Peyer's patch (tissue), 4 donors: ENCODE results near the gene COQ8A.

Experiments
- POLR2A ChIP-seq, 2 donors: fragments of 450-650 bp; IDR thresholded peaks; one replicate each; pipeline ENCODE4 v1.5.1; 2017; ENCODE audit warnings: antibody characterized with exemption in 2 of 2, mild to moderate bottlenecking in 2 of 2, moderate library complexity in 2 of 2
- TF ChIP-seq, protein P1 (sequence below), 6 experiments: fragments of 450-650 bp in 4 of 6; fragments of 200-600 bp in 2 of 6; sonication (generic) in 1 of 6; IDR thresholded peaks; one replicate each; pipeline ENCODE4 v1.5.1; 2017 to 2019; ENCODE audit warnings: antibody characterized with exemption in 6 of 6, mild to moderate bottlenecking in 3 of 6, moderate library complexity in 1 of 6

DNA sequence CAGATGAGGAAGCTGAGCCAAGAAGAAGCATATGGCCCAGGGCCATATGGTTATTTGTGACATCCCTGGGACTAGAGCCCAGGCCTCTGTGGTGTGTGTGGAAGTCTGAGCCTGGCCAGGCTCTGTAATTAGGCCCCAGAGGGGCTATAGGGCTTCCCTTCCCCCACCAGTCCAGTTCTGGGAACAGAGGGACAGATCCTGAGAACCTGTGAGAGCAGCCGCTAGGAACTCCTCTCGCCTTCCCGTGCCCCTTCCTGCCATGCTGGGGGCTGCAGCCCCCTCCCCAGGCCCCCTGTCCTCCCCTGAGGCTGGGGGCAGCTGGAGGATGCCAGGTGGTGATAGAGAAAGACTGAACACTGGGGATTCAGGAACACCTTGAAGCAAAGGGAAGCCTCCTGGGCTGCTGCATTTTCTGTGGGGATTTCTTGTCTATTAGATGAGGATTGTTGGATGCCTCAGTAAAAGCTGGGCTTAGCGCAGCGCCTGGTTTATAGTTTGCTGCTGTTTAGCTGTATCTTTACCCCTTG, 33.3 kb downstream of the COQ8A start:
- TF ChIP-seq, protein P1, sequence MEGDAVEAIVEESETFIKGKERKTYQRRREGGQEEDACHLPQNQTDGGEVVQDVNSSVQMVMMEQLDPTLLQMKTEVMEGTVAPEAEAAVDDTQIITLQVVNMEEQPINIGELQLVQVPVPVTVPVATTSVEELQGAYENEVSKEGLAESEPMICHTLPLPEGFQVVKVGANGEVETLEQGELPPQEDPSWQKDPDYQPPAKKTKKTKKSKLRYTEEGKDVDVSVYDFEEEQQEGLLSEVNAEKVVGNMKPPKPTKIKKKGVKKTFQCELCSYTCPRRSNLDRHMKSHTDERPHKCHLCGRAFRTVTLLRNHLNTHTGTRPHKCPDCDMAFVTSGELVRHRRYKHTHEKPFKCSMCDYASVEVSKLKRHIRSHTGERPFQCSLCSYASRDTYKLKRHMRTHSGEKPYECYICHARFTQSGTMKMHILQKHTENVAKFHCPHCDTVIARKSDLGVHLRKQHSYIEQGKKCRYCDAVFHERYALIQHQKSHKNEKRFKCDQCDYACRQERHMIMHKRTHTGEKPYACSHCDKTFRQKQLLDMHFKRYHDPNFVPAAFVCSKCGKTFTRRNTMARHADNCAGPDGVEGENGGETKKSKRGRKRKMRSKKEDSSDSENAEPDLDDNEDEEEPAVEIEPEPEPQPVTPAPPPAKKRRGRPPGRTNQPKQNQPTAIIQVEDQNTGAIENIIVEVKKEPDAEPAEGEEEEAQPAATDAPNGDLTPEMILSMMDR (IDR thresholded peaks at IDR 0.05): no peak
- no peak for TF ChIP-seq POLR2A (IDR thresholded peaks at IDR 0.05)
